Testis (tissue), 2 donors: Measurements from ENCODE around the gene IL26.

Experiments used
- POLR2A ChIP-seq: fragments of 450-650 bp; IDR thresholded peaks from one replicate; pipeline ENCODE4 v1.6.1; 2017; ENCODE audit warnings: antibody characterized with exemption, mild to moderate bottlenecking, moderate library complexity
- TF ChIP-seq, protein P1 (sequence below), 3 experiments: fragments of 450-650 bp in 2 of 3; fragments of 200-600 bp in 1 of 3; sonication (generic) in 1 of 3; IDR thresholded peaks; one replicate each; pipeline ENCODE4 v1.5.1; 2016 to 2019; ENCODE audit warnings: antibody characterized with exemption in 3 of 3, mild to moderate bottlenecking in 2 of 3, moderate library complexity in 1 of 3

DNA sequence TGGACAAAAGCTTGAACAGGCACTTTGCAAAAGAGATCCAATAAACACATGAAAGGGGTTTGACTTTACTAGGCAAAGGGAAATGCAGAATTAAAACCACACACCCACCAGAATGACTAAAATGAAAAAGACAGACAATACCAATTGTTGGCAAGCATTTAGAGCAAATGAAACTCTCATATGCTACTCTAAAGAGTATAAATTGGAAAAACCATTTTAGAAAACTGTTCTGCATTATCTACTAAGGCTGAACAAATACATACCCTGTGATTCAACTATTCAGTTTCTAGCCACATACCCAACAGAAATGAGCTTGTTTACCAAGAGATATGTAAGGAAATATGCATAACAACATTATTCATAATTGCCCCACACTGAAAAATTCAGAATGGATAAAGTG, 36.3 kb upstream of the IL26 start:
- no peak for TF ChIP-seq POLR2A
- TF ChIP-seq, protein P1, sequence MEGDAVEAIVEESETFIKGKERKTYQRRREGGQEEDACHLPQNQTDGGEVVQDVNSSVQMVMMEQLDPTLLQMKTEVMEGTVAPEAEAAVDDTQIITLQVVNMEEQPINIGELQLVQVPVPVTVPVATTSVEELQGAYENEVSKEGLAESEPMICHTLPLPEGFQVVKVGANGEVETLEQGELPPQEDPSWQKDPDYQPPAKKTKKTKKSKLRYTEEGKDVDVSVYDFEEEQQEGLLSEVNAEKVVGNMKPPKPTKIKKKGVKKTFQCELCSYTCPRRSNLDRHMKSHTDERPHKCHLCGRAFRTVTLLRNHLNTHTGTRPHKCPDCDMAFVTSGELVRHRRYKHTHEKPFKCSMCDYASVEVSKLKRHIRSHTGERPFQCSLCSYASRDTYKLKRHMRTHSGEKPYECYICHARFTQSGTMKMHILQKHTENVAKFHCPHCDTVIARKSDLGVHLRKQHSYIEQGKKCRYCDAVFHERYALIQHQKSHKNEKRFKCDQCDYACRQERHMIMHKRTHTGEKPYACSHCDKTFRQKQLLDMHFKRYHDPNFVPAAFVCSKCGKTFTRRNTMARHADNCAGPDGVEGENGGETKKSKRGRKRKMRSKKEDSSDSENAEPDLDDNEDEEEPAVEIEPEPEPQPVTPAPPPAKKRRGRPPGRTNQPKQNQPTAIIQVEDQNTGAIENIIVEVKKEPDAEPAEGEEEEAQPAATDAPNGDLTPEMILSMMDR (IDR thresholded peaks at IDR 0.05), result no peak
